Activated CD8-positive, alpha-beta T cell treated with anti-CD3 and anti-CD28 coated beads, Interleukin-2, amount 10 ng/mL, durations not matched to agents 7 days and 5 days (primary cell): Measurements from ENCODE around the gene GPR152. TPM values are rescaled to one million over a fixed set of nuclear protein-coding genes. Genes with fewer than 3 reads are reported as not detected.
"Not testable (repeated sequence)": the region's sequence is repeated elsewhere in the genome, so short reads cannot be mapped to it uniquely, and the experiment has no call there.

Source experiments
- ATAC-seq: fragments of 150-1000 bp; cut with Tn5 transposase; one replicate; pipeline ENCODE4 v1.10.0; 2021; ENCODE audit warnings: moderate library complexity
- CTCF ChIA-PET: fragments of 350-600 bp; sonication (Branson Sonifier 250); formaldehyde crosslinking; loops from one replicate; lab custom pipeline; 2021; ENCODE audit warnings: antibody characterized with exemption; lab: Charles Lee
- POLR2A ChIA-PET: fragments of 350-600 bp; sonication (Branson Sonifier 250); formaldehyde crosslinking; loops from one replicate; lab custom pipeline; 2021; ENCODE audit warnings: antibody characterized with exemption; lab: Charles Lee
- DNase-seq: peaks from one replicate; pipeline ENCODE4 v3.0.0-alpha.2; 2020
- H3K27ac Mint-ChIP-seq: one replicate; pipeline ENCODE4 v1.8.0; 2021; ENCODE audit warnings: mild to moderate bottlenecking, mixed read lengths
- H3K27me3 Mint-ChIP-seq: one replicate; pipeline ENCODE4 v1.8.0; 2021; ENCODE audit warnings: low read depth, mixed read lengths
- H3K36me3 Mint-ChIP-seq: one replicate; pipeline ENCODE4 v1.8.0; 2021; ENCODE audit warnings: low read depth, mixed read lengths
- H3K4me1 Mint-ChIP-seq: one replicate; pipeline ENCODE4 v1.8.0; 2021; ENCODE audit warnings: low read depth, mixed read lengths
- H3K4me3 Mint-ChIP-seq: one replicate; pipeline ENCODE4 v1.8.0; 2021; ENCODE audit warnings: mild to moderate bottlenecking, mixed read lengths
- H3K9me3 Mint-ChIP-seq: one replicate; pipeline ENCODE4 v1.8.0; 2022; ENCODE audit warnings: mixed read lengths; ENCODE audit not compliant: insufficient read depth
- total RNA-seq, 2 experiments: library from RNA; stranded (reverse); gene quantifications; one replicate each; pipeline ENCODE4 v1.2.3, GENCODE V29; 2021

The GPR152 gene
- total RNA-seq, 2 experiments from 2014 or later, result not detected

DNA sequence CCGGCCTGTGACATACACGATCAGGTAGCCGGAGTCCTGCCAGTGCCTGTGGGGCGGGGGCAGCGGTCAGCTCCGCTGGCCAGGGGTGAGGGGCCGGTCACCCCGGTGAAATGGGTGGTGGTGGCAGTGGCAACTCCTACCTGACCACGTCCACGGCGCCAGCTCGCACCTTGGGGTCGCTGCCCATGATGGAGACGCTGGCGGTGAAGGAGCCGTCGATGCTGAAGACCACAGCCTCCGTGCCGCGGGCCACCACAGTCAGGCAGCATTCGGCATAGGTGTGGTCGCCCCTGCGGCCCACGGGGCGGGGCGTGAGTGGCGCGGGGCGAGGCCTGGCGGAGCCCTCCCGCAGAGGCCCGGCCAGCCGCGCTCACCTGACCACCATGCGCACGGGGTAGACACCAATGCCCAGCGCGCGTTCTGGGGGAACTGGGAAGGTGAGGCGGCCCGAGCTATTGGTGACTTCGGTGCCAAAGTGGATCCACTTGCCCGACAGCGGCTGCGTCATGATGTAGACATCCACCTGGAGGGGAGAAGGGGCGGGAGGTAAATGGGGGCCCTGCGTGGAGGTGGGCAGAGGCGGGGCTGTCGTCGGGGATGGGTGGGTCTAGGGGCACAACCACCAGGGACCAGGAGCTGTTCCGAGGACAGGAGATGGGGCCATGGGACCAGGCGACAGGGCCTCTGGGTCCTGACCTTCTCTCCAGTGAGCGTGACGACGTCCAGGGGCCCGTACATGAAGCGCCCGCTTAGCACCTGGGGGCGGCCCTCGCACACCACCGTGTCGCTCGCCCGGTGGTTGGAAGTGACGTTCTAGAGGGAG is 41.2 kb upstream of the GPR152 start:
- H3K27me3 Mint-ChIP-seq, result no peaks in the 10 kb centered on the region
- ChIA-PET POLR2A (interaction anchor here (2.5 kb wide), 1 partner anchor 9 kb away, joined by 7 read pairs; no protein-coding TSS in a partner anchor), CTCF (no interaction called here)
- H3K9me3 Mint-ChIP-seq, result no peaks in the 10 kb centered on the region
- no peak for ATAC-seq
- peaks cover 39% of the 10 kb centered on the region for H3K36me3 Mint-ChIP-seq
- H3K4me3 Mint-ChIP-seq, result no peak overlapping the region
- no peak overlapping the region for H3K27ac Mint-ChIP-seq
- H3K4me1 Mint-ChIP-seq, result peaks cover 5% of the 10 kb centered on the region
- DNase-seq, result no peak

DNA sequence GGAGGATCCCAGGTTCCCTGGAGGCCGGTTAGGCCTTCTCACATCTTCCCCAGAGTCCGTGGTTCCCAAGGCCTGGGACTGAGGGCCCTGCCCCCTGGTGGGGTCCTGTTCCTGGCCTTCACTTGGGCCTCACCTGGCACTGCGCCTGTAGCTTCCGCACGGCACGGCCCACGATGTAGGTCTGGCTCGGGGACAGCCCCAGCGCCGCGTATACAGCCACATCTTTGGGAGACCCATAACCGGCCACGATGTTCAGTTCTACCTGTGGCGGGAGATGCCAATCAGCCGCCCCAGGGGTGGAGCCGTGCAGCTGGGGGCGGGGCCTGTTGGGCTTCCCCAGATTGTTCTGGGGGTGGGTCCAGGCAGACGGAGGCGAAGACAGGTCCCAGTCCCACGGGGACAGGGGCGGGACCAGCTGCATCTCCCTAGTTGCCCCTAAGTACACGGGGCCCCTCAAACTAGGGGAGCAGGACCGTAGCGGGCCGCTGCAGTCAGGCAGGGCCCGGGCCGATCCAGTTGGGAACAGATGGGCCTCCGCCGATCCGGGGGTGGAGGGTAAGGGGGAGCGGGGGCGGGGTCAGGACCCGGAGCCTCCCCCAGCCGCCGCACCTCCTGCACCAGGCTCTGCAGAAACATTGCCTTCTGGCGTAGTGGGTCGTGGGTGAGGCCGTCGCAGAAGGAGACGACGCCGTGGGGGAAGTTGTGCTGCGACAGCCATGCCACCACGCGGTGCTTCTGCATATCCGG is 40.4 kb upstream of the GPR152 start:
- Mint-ChIP-seq H3K4me3 (no peak overlapping the region), H3K4me1 (peaks cover 12% of the 10 kb centered on the region), H3K27me3 (no peaks in the 10 kb centered on the region), H3K9me3 (no peaks in the 10 kb centered on the region), H3K27ac (no peak overlapping the region), H3K36me3 (peaks cover 42% of the 10 kb centered on the region)
- CTCF ChIA-PET, result no interaction called here
- POLR2A ChIA-PET, result interaction anchor here (0.6 to 2.5 kb wide), 3 partner anchors 8 to 60 kb away, joined by 3 to 7 read pairs (median 3); partner anchors contain the start of gene AIP
- ATAC-seq (peak; percentile 20), DNase-seq (no peak)

DNA sequence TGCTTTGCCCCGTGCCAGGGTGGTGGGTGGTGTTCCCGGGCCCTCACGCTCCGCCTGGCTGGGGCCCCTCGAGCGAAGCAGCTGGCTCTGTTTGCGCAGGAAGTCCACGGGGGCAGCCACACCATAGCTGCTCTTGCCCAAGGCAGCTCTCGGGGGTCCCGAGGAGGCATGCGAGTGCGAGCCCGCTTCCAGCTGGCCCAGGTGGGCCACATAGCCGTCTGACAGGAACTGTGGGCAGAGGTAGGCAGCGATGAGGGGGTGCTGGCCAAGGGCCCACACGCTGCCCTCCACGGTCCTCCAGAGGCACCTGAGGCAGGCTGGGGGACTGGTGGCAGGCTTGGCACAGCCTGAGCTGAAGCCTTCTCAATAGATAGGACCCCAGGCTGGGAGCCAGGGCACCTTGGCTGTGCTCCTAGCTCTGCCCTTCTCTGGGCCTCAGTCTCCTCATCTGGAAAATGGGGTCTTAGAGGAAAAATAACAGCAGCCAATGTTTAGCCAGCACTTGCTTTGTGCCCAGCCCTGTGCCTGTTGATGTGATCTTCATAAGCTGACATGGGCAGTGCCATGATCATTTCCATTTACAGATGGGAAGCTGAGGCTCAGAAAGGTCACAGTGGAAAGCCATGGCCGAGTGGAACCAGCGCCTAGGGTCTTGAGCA is 39.7 kb upstream of the GPR152 start:
- Mint-ChIP-seq H3K9me3 (no peaks in the 10 kb centered on the region), H3K27ac (no peak overlapping the region), H3K4me1 (peaks cover 20% of the 10 kb centered on the region), H3K4me3 (no peak overlapping the region), H3K36me3 (peaks cover 48% of the 10 kb centered on the region), H3K27me3 (no peaks in the 10 kb centered on the region)
- CTCF ChIA-PET, result interaction anchor here (1.5 kb wide), 1 partner anchor 9 kb away, joined by 4 read pairs; no protein-coding TSS in a partner anchor
- ATAC-seq (no peak), DNase-seq (no peak)
- POLR2A ChIA-PET, result interaction anchor here (0.5 to 2.5 kb wide), 5 partner anchors 7 to 493 kb away, joined by 3 to 7 read pairs (median 3); partner anchors contain the start of gene AIP

- no peak overlapping the region for H3K4me3 Mint-ChIP-seq
- POLR2A ChIA-PET, result interaction anchor here (0.6 to 2.5 kb wide), 5 partner anchors 7 to 138 kb away, joined by 3 to 7 read pairs (median 3); partner anchors contain the start of gene POLD4
- no peaks in the 10 kb centered on the region for H3K27me3 Mint-ChIP-seq
- DNase-seq (no peak), ATAC-seq (no peak)
- H3K9me3 Mint-ChIP-seq, result no peaks in the 10 kb centered on the region
- CTCF ChIA-PET, result interaction anchor here (0.7 to 1.5 kb wide), 2 partner anchors 10 to 90 kb away, joined by 3 to 4 read pairs; partner anchors contain the start of gene PPP1CA
- peaks cover 55% of the 10 kb centered on the region for H3K36me3 Mint-ChIP-seq
- peaks cover 27% of the 10 kb centered on the region for H3K4me1 Mint-ChIP-seq
- H3K27ac Mint-ChIP-seq, result no peak overlapping the region
Measured at GRCh38 chr11:67491276-67492068, 38.9 kb upstream of the GPR152 start.

- DNase-seq (no peak), ATAC-seq (no peak)
- Mint-ChIP-seq H3K27me3 (no peaks in the 10 kb centered on the region), H3K9me3 (no peaks in the 10 kb centered on the region), H3K27ac (no peak overlapping the region), H3K36me3 (peaks cover 58% of the 10 kb centered on the region), H3K4me1 (peaks cover 35% of the 10 kb centered on the region), H3K4me3 (no peak overlapping the region)
- CTCF ChIA-PET, result interaction anchor here (0.9 to 1.5 kb wide), 2 partner anchors 10 to 123 kb away, joined by 3 to 4 read pairs; no protein-coding TSS in a partner anchor
- POLR2A ChIA-PET, result interaction anchor here (0.7 kb wide), 1 partner anchor 137 kb away, joined by 3 read pairs; the partner anchor contains the start of gene POLD4
Measured at GRCh38 chr11:67490727-67491065, 38.2 kb upstream of the GPR152 start.

GRCh38 chr11:67489885-67490726 is 37.6 kb upstream of the GPR152 start:
- ChIA-PET CTCF (interaction anchor here (0.8 to 0.9 kb wide), 2 partner anchors 22 to 124 kb away, joined by 3 read pairs; no protein-coding TSS in a partner anchor), POLR2A (interaction anchor here (0.7 kb wide), 1 partner anchor 137 kb away, joined by 3 read pairs; the partner anchor contains the start of gene POLD4)
- H3K27me3 Mint-ChIP-seq, result no peaks in the 10 kb centered on the region
- DNase-seq (no peak), ATAC-seq (no peak)
- H3K36me3 Mint-ChIP-seq, result peaks cover 60% of the 10 kb centered on the region
- no peaks in the 10 kb centered on the region for H3K9me3 Mint-ChIP-seq
- H3K4me3 Mint-ChIP-seq, result no peak overlapping the region
- H3K27ac Mint-ChIP-seq, result peak overlapping the region; percentile 57
- H3K4me1 Mint-ChIP-seq, result peaks cover 37% of the 10 kb centered on the region

DNA sequence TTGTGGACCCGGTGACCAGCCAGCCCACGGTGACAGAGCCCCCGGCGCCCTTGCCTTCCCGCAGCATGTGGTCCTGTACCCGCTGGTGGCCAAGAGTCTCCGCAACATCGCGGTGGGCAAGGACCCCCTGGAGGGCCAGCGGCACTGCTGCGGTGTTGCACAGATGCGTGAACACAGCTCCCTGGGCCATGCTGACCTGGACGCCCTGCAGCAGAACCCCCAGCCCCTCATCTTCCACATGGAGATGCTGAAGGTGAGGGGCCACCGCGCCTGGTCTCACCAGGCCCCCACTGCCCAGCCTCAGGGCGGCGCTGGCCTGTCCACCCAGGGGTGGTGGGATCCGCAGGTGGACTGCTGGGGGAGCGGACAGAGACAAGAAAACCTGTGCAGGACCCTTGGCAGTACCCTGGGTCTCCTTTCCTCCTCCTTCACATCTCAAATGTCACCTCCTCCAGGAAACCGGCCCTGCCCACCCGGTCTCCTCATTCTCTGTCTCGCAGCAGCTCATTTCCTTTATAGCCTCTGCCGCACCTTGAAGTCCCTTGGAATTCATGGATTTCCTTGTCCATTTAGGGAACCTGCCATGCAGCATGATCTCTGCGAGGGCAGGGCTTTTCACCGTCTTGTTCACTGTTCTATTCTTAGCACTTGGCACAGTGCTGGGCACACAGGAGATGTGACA is 36.8 kb upstream of the GPR152 start:
- no peak overlapping the region for H3K4me3 Mint-ChIP-seq
- CTCF ChIA-PET, result interaction anchor here (0.8 to 1.0 kb wide), 2 partner anchors 10 to 21 kb away, joined by 3 read pairs; no protein-coding TSS in a partner anchor

DNA sequence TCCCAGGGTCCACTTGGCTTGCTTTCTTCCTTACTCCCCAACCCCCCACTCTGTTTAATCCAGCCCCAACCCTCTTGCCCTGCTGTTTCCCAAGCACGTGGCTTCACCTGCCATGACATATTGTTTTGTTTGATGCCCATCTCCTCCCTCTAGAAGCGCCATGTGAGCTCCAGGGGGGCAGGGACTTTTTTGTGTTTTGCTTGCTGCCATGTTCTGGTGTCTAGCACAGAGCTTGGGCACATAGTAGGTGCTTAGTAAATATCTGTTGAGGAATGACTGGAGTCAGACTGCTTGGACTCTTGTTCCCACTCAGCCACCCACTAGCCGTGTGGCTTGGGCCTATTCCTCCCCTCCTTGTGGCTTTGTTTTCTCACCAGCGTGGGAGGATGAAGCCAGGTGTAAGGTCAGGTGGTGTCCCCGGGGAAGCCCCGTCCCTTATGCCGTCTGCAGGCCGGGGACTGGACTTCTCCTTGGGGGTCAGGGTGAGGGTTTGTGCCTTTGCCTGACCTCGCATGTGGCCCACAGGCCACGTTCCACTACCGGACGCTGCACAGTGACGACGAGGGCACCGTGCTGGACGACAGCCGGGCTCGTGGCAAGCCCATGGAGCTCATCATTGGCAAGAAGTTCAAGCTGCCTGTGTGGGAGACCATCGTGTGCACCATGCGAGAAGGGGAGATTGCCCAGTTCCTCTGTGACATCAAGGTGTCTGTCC is 34.1 kb upstream of the GPR152 start:
- peak overlapping the region; percentile 93 for H3K4me3 Mint-ChIP-seq
- peaks cover 64% of the 10 kb centered on the region for H3K36me3 Mint-ChIP-seq
- ATAC-seq, result no peak

More for the DNA sequence above, 36.8 kb upstream of the GPR152 start:
- Mint-ChIP-seq H3K36me3 (peaks cover 64% of the 10 kb centered on the region), H3K27me3 (no peaks in the 10 kb centered on the region), H3K9me3 (no peaks in the 10 kb centered on the region), H3K27ac (peak overlapping the region; percentile 57), H3K4me1 (peaks cover 45% of the 10 kb centered on the region)
- ATAC-seq (no peak), DNase-seq (no peak)
- POLR2A ChIA-PET, result interaction anchor here (0.6 to 1.0 kb wide), 2 partner anchors 16 to 51 kb away, joined by 3 to 4 read pairs; partner anchors contain the start of genes PITPNM1 and PTPRCAP

GRCh38 chr11:67485873-67486361 is 33.4 kb upstream of the GPR152 start:
- Mint-ChIP-seq H3K27ac (peak overlapping the region; percentile 99), H3K4me3 (peak overlapping the region; percentile 93), H3K36me3 (peaks cover 61% of the 10 kb centered on the region), H3K4me1 (peaks cover 64% of the 10 kb centered on the region)
- CTCF ChIA-PET, result interaction anchor here (1.0 to 2.5 kb wide), 5 partner anchors 11 to 135 kb away, joined by 3 to 6 read pairs (median 4); partner anchors contain the start of genes PITPNM1 and PTPRCAP
- not testable (repeated sequence) for H3K27me3 Mint-ChIP-seq, H3K9me3 Mint-ChIP-seq, ATAC-seq
- peak; percentile 81 for DNase-seq
- POLR2A ChIA-PET, result interaction anchor here (1.0 to 5.0 kb wide), 9 partner anchors 7 to 83 kb away, joined by 3 to 84 read pairs (median 7); partner anchors contain the start of genes CDK2AP2, PITPNM1, PPP1CA and PTPRCAP

More for the DNA sequence above, 34.1 kb upstream of the GPR152 start:
- H3K9me3 Mint-ChIP-seq, result no peaks in the 10 kb centered on the region
- ChIA-PET CTCF (interaction anchor here (1.0 to 1.2 kb wide), 3 partner anchors 12 to 49 kb away, joined by 3 to 5 read pairs (median 4); partner anchors contain the start of genes PITPNM1 and PTPRCAP), POLR2A (interaction anchor here (1.0 to 5.0 kb wide), 9 partner anchors 11 to 246 kb away, joined by 3 to 84 read pairs (median 7); partner anchors contain the start of genes CDK2AP2, PITPNM1, PPP1CA and PTPRCAP)
- no peak for DNase-seq
- peaks cover 64% of the 10 kb centered on the region for H3K4me1 Mint-ChIP-seq
- no peaks in the 10 kb centered on the region for H3K27me3 Mint-ChIP-seq
- peak overlapping the region; percentile 99 for H3K27ac Mint-ChIP-seq
